Measurements from ENCODE around the gene NNT.
"Not testable (repeated sequence)": the region's sequence is repeated elsewhere in the genome, so short reads cannot be mapped to it uniquely, and the experiment has no call there.

NNT gene

GRCh38 chr5:43667379-43667778 lies 64.4 kb downstream of the NNT start:
- DNase-seq (ENCODE audit: low read depth): not testable (repeated sequence)

DNA sequence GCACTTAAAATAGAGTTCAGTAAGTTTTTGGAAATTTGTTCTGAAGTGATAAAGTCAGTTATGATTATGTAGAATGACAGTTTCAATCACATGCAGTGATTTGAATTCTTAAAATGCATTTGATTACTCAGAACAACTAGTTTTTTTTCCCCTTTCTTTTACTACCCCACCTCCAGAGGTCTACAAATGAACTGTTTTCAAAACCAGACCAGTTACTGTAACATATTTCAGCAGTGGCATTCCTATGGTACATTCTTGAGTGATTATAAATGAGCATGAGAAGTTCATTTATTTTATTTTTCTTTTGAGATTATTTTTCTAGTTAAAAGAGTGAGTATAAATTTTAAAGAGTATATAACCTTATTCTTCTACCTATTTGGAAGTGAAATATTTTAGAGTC lies 71.6 kb downstream of the NNT start:
- DNase-seq (ENCODE audit: low read depth): no peak

- no peak for DNase-seq (ENCODE audit: low read depth)
Measured at GRCh38 chr5:43675357-43675756, 72.4 kb downstream of the NNT start.

DNA sequence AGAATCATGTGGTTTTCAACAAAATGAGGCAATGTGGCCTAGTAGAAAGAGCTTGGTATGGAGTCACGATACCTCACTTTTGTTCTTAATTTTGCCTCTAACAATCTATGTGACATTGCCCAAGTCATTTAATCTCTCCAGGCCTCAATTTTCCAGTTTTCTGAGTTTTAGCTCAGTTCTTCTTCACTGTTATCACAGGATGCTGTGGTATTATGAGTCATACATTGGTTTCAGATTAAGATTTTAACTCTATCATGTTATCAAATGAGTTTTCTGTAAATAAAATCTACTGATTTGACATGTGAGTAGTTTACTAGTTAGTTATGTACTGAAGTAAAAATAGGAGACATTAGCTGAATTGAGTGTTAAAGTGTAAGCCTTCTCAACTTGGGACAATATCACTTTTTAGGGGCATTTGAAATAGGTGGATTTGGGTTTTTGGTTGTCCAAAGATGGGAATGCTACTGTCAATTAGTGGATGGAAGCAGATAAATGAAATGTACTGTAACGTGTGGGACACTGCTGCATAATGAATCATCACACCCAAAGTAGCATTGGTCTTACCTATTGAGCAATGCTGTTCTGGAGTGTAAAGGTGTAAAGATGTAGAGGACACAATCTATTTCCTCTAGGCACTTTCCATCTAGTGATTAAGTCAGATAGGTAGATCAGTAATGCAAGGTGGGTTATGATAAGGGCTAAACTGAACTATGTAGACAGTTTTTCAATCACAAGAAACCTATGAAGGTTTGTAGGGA lies 73.3 kb downstream of the NNT start:
- DNase-seq (ENCODE audit: low read depth): no peak

DNA sequence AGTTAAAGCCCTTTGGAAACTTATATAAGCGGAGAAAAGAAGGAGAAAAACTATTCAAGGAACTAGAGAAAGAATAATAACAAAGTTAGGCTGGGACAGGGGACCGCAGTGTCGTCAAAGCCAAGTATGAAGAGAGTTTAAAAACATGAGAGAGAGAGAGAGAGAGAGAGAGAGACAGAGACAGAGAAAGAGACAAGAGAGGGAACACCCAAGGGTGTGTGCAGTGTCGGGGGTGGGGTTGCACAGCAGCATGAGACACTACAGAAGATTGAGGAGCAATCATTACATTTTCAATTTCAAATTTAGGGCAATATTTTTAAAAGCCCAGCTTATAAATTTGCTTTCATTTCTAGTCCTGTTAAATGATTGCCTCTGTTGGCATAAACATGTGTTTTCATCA lies 74.3 kb downstream of the NNT start:
- DNase-seq (ENCODE audit: low read depth): no peak

GRCh38 chr5:43679214-43679613 lies 76.2 kb downstream of the NNT start:
- DNase-seq (ENCODE audit: low read depth): no peak

- DNase-seq (ENCODE audit: low read depth): no peak
Measured at GRCh38 chr5:43680286-43680685, 77.3 kb downstream of the NNT start.

DNA sequence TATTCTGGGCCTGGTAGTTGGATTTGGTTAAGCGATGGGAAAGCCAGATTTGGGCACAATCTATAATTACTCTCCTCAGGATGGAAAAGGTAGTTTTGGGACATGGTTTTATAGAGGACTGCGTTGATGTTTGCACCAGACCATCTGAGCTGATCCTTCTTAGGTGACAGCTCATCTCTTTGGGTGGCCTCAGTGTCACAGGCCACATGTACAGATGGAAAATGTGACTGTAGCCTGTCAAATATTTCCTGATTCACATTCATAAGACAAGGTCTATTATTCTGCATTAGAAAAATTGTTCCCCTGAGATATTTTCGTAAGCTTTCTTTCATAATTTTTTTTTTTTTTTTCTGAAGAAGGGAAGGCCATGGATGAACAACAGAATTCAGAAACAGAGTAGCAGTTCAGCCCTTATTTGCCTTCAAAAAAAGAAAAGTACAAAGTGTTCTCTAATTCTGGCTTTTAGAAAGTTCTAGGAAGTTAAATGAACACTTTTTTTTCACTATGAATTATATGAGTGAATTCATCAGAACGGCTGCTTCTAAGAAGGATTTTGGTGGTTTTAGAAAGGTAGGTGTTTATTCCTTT lies 81.0 kb downstream of the NNT start:
- DNase-seq (ENCODE audit: low read depth): no peak

- DNase-seq (ENCODE audit: low read depth): no peak
Measured at GRCh38 chr5:43685252-43685950, 82.4 kb downstream of the NNT start.

GRCh38 chr5:43687275-43687674 lies 84.3 kb downstream of the NNT start:
- DNase-seq (ENCODE audit: low read depth): no peak

DNA sequence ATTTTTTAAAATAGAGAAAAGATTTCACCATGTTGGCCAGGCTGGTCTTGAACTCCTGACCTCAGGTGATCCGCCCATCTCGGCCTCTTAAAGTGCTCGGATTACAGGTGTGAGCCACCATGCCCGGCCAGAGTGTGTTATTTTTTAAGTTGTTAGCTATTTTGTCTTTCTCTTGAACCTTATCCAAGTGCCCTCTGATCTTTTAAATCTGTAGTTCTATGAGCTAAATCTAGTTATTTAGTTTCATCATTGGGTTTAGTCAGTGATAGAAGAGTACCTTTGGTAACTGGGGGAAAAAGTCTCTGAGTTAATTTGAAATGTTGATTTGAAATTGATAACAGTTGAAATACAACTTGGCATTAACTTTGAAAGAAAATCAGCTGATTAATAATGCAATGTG lies 88.3 kb downstream of the NNT start:
- no peak for DNase-seq (ENCODE audit: low read depth)

DNA sequence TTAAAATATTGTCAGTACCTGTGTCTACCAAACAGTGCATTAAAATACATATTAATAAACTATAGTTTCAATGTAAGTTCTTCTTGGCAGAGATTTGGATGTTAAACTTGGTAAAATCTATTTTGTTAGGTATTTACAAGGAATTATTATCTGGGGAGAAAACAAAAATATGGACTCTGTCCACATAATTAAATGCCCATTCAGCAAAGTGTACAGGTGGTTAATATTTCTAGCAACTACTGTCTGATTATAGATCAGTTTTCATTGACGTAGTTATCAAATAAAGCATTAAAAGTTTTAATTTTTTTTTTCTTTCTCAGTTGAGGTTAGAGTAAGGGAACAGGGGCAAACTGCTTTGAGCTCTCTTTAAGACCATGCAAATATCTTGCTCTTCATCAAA lies 88.9 kb downstream of the NNT start:
- DNase-seq (ENCODE audit: low read depth): no peak

- no peak for DNase-seq (ENCODE audit: low read depth)
Measured at GRCh38 chr5:43693411-43693810, 90.4 kb downstream of the NNT start.

DNA sequence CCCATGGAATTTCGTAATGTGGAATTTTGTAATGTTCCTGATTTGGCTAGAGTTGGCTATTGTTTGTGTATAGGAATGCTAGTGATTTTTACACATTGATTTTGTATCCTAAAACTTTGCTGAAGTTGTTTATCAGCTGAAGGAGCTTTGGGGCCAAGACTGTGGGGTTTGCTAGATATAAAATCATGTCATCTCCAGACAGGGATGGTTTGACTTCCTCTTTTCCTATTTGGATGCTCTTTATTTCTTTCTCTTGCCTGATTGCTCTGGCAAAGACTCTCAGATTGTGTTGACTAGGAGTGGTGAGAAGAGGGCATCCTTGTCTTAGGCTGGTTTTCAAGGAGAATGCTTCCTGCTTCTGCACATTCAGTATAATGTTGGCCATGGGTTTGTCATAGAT lies 91.0 kb downstream of the NNT start:
- DNase-seq (ENCODE audit: low read depth): no peak

GRCh38 chr5:43696444-43696843 lies 93.5 kb downstream of the NNT start:
- DNase-seq (ENCODE audit: low read depth): not testable (repeated sequence)

DNA sequence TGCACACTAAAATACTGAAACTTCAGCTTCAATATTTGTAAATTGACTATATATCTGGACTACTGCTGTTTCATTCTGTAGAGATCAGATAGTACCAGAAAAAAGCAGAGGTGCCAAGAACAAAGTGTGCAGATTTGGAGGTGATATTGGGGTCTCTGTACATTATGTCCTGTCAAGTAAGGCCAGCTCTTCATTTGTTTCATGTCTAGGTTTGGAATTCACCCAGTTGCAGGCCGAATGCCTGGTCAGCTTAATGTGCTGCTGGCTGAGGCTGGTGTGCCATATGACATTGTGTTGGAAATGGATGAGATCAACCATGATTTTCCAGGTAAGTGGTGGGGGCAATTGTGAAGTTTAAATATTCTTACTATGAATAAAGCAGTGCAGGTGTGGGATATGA lies 96.9 kb downstream of the NNT start:
- no peak for DNase-seq (ENCODE audit: low read depth)

DNA sequence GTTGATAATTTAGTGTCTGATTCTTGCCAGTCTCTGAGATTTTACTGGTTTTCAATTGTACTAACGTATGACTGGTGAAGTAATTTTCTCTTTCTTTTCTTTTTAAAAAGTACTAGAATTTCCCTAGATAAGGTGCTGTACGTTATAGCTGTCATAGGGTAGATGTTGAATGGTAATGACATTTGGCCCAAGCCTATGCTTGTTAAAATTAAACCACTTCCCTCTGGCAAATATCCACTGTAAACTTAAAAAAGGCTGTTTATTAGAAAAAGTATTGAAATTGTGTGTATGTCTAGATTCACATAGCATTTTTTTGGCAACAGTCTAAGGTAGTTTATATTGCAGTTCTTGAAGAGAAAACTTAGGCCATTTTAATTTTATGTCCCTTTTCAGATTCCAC lies 97.6 kb downstream of the NNT start:
- no peak for DNase-seq (ENCODE audit: low read depth)

GRCh38 chr5:43701227-43701626 lies 98.2 kb downstream of the NNT start:
- no peak for DNase-seq (ENCODE audit: low read depth)

DNA sequence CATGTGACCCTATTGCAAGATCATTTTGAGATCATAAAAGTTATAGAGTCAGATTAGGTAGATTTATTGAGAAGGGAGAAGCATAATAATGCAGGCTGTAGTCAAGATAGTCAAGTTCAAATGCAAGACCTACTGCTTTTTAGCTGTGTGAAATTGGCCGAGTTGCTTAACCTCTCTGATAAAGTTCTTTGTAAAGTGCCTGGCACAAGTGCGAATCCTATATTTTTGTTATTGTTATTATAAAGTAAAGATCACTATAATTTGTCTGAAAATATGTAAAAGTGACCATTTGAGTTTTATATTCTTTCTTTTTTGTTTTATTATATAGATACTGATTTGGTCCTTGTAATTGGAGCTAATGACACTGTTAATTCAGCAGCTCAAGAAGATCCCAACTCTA lies 99.3 kb downstream of the NNT start:
- no peak for DNase-seq (ENCODE audit: low read depth)

- DNase-seq (ENCODE audit: low read depth): no peak
Measured at GRCh38 chr5:43702815-43703214, 99.8 kb downstream of the NNT start.

GRCh38 chr5:43704243-43704642 lies 101.3 kb downstream of the NNT start:
- no peak for DNase-seq (ENCODE audit: low read depth)

- DNase-seq (ENCODE audit: low read depth): not testable (repeated sequence)
Measured at GRCh38 chr5:43706576-43706975, 103.6 kb downstream of the NNT start.

DNA sequence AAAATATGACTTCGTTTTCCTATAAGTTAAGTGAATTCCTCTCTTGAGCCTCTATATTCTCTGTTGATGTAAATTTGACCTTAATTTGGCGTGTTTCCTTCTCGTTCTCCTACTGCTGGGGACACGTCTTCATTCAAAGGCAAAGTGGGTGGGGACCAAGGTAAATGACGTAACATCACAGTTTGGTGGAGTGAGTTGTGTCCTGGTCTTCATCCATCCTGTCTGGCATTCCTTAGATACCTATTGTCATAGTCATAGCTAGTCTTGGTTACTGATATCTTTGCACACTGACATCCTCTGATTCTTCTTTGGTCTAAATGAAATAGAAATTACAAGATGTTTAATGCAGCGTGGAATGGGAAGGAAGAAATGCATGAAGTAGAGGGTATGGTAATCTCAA lies 108.5 kb downstream of the NNT start:
- DNase-seq (ENCODE audit: low read depth): no peak

GRCh38 chr5:43712081-43712480 lies 109.1 kb downstream of the NNT start:
- DNase-seq (ENCODE audit: low read depth): no peak

Data from stromal cell of bone marrow (primary cell).